ENCODE results near the gene ADAMTS16. TPM values are rescaled to one million over a fixed set of nuclear protein-coding genes. Genes with fewer than 3 reads are reported as not detected.
A peak's percentile ranks its signal among the peaks of the same experiment; 100 is the strongest.

The ADAMTS16 gene
- total RNA-seq, 1 experiment from 2014 or later: 30.1 TPM

GRCh38 chr5:5278815-5279381 is 138.8 kb downstream of the ADAMTS16 start:
- Mint-ChIP-seq H3K27me3 (ENCODE audit: low read depth) (no peaks in the 10 kb centered on the region), H3K4me3 (no peak overlapping the region), H3K4me1 (peaks cover 23% of the 10 kb centered on the region), H3K9me3 (peaks cover 6% of the 10 kb centered on the region), H3K36me3 (peaks cover 6% of the 10 kb centered on the region), H3K27ac (no peak overlapping the region; the same call in 1 of the 2 replicates)
- DNase-seq (ENCODE audit: low spot score): no peak
- TF ChIP-seq ZNF219 (CRISPR knock-in tag; IDR thresholded peaks at IDR 0.05; ENCODE audit: borderline replicate concordance) (no peak), IRF2 (CRISPR knock-in tag; IDR thresholded peaks at IDR 0.05; ENCODE audit: borderline replicate concordance, low read depth) (no peak), ZSCAN18 (CRISPR knock-in tag; IDR thresholded peaks at IDR 0.05) (no peak), FOXP1 (CRISPR knock-in tag; IDR thresholded peaks at IDR 0.05; ENCODE audit: borderline replicate concordance) (no peak), E2F1 (CRISPR knock-in tag; IDR thresholded peaks at IDR 0.05) (no peak), ZNF416 (CRISPR knock-in tag; IDR thresholded peaks at IDR 0.05) (no peak), PRRX2 (CRISPR knock-in tag; IDR thresholded peaks at IDR 0.05) (no peak), ATF2 (CRISPR knock-in tag; IDR thresholded peaks at IDR 0.05; ENCODE audit: borderline replicate concordance, low read depth) (no peak), ZNF423 (CRISPR knock-in tag; IDR thresholded peaks at IDR 0.05) (no peak), GABPB1 (CRISPR knock-in tag; IDR thresholded peaks at IDR 0.05) (no peak), ZNF281 (CRISPR knock-in tag; IDR thresholded peaks at IDR 0.05) (no peak)
- ATAC-seq: peak; percentile 67
- ChIA-PET CTCF (interaction anchor here (2.4 kb wide), 1 partner anchor 14 kb away, joined by 12 read pairs; no protein-coding TSS in a partner anchor), POLR2A (no interaction called here)

GRCh38 chr5:5285906-5286305 is 145.8 kb downstream of the ADAMTS16 start:
- Mint-ChIP-seq H3K4me1 (peaks cover 29% of the 10 kb centered on the region), H3K27me3 (ENCODE audit: low read depth) (no peaks in the 10 kb centered on the region), H3K4me3 (no peak overlapping the region), H3K36me3 (peaks cover 30% of the 10 kb centered on the region), H3K9me3 (peaks cover 11% of the 10 kb centered on the region), H3K27ac (no peak overlapping the region)
- no peak for DNase-seq (ENCODE audit: low spot score)
- CTCF ChIA-PET: interaction anchor here (1.1 kb wide), 1 partner anchor 122 kb away, joined by 4 read pairs; no protein-coding TSS in a partner anchor
- no peak for TF ChIP-seq EMX1 (CRISPR knock-in tag; IDR thresholded peaks at IDR 0.05)
- TF ChIP-seq CREM (CRISPR knock-in tag; IDR thresholded peaks at IDR 0.05): no peak
- TF ChIP-seq IRF2 (CRISPR knock-in tag; IDR thresholded peaks at IDR 0.05; ENCODE audit: borderline replicate concordance, low read depth): no peak
- no peak for TF ChIP-seq CTCF (IDR thresholded peaks at IDR 0.05)
- TF ChIP-seq ELF4 (CRISPR knock-in tag; IDR thresholded peaks at IDR 0.05; ENCODE audit: low read depth): no peak
- TF ChIP-seq ZNF425 (CRISPR knock-in tag; conservative IDR thresholded peaks at IDR 0.05): no peak
- no peak for TF ChIP-seq ZNF416 (CRISPR knock-in tag; IDR thresholded peaks at IDR 0.05)
- POLR2A ChIA-PET: no interaction called here
- ATAC-seq: no peak

All from WTC11 (cell line).